ENCODE measurements around the gene MINDY1.

MINDY1 gene

GRCh38 chr1:151013518-151013917 lies 6.8 kb upstream of the MINDY1 start:
- H3K27ac ChIP-seq (ENCODE audit: poor library complexity, severe bottlenecking) = no peak overlapping the region
- DNase-seq (ENCODE audit: low spot score) (no peak), ATAC-seq (ENCODE audit: low read depth) (no peak)
- no peak overlapping the region for H3K4me3 ChIP-seq (ENCODE audit: severe bottlenecking)
- peaks cover 8% of the 10 kb centered on the region for H3K36me3 ChIP-seq (ENCODE audit: low read depth)
- H3K4me1 ChIP-seq (ENCODE audit: insufficient read depth, poor library complexity, severe bottlenecking) = no peaks in the 10 kb centered on the region
- H3K9me3 ChIP-seq (ENCODE audit: severe bottlenecking) = no peaks in the 10 kb centered on the region
- TF ChIP-seq, protein P1, sequence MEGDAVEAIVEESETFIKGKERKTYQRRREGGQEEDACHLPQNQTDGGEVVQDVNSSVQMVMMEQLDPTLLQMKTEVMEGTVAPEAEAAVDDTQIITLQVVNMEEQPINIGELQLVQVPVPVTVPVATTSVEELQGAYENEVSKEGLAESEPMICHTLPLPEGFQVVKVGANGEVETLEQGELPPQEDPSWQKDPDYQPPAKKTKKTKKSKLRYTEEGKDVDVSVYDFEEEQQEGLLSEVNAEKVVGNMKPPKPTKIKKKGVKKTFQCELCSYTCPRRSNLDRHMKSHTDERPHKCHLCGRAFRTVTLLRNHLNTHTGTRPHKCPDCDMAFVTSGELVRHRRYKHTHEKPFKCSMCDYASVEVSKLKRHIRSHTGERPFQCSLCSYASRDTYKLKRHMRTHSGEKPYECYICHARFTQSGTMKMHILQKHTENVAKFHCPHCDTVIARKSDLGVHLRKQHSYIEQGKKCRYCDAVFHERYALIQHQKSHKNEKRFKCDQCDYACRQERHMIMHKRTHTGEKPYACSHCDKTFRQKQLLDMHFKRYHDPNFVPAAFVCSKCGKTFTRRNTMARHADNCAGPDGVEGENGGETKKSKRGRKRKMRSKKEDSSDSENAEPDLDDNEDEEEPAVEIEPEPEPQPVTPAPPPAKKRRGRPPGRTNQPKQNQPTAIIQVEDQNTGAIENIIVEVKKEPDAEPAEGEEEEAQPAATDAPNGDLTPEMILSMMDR (IDR thresholded peaks at IDR 0.05; ENCODE audit: poor library complexity, severe bottlenecking) = no peak
- H3K27me3 ChIP-seq (ENCODE audit: insufficient read depth, poor library complexity, severe bottlenecking) = no peaks in the 10 kb centered on the region

DNA sequence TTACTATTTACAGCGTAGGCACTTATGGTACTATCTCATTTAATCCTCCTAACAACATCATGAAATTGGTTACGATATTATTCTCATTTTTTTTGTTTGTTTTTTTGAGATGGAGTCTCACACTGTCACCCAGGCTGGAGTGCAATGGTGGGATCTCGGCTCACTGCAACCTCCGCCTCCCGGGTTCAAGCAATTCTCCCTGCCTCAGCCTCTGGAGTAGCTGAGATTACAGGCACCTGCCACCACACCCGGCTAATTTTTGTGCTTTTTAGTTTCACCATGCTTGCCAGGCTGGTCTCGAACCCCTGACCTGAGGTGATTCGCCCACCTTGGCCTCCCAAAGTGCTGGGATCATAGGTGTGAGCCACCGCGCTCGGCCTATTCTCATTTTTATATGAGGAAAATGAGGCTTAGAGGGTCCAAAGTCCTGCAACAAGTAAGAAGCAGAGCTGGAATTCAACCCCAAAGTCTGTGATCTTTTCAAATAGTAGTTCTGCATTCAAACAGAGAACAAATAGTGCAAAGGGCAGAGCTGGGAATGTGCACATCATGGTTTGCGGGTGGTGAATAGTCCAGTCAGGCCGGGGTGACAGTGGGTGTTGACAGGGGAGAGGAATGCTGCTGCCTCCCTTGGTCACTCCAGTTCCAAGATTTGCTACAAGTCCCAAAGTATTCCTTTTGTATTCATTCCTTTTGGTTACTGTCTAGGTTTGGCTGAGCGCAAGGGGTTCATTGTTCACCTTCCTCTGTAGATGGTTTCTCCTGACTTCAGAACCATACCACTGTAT lies 6.2 kb upstream of the MINDY1 start:
- H3K27me3 ChIP-seq (ENCODE audit: insufficient read depth, poor library complexity, severe bottlenecking) = no peaks in the 10 kb centered on the region
- no peak overlapping the region for H3K4me3 ChIP-seq (ENCODE audit: severe bottlenecking)
- ATAC-seq (ENCODE audit: low read depth) = no peak
- no peak overlapping the region for H3K27ac ChIP-seq (ENCODE audit: poor library complexity, severe bottlenecking)
- H3K4me1 ChIP-seq (ENCODE audit: insufficient read depth, poor library complexity, severe bottlenecking) = peaks cover under 1% of the 10 kb centered on the region
- DNase-seq (ENCODE audit: low spot score) = no peak
- peaks cover 2% of the 10 kb centered on the region for H3K36me3 ChIP-seq (ENCODE audit: low read depth)
- TF ChIP-seq, protein P1 (IDR thresholded peaks at IDR 0.05; ENCODE audit: poor library complexity, severe bottlenecking) = no peak
- H3K9me3 ChIP-seq (ENCODE audit: severe bottlenecking) = no peaks in the 10 kb centered on the region

DNA sequence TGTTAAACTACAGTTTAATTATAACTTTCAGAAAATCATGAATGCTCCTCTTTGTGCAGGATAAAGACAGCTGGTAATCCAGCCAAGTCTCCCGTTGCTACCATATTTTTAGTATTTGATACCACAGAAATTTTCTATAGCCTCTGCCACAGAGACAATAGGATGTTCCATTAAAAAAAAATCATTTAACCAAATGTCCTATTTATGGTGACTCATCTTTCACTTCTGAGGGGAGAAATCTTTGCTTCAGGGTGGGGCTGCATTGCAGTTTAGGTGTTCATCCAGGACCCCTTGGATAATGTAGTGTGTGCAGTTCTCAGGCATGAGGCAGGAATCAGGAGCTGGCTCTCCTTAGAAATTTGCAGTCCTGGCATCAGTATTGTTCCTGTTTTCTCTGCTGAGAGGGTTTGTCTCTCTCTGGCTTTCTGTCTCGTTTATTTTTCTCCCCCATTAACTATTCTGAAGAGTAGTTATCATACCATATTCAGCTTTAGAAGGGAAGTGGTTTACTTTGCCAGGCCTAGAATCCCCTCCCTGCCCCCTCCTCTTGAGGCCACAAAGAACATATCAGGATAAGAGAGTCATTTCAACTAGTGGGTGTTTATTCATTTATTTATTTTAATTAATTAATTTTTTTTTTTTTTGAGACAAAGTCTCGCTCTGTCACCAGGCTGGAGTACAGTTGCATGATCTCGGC lies 4.6 kb upstream of the MINDY1 start:
- DNase-seq (ENCODE audit: low spot score) = no peak
- no peak for ATAC-seq (ENCODE audit: low read depth)
- no peak overlapping the region for H3K27ac ChIP-seq (ENCODE audit: poor library complexity, severe bottlenecking)

DNA sequence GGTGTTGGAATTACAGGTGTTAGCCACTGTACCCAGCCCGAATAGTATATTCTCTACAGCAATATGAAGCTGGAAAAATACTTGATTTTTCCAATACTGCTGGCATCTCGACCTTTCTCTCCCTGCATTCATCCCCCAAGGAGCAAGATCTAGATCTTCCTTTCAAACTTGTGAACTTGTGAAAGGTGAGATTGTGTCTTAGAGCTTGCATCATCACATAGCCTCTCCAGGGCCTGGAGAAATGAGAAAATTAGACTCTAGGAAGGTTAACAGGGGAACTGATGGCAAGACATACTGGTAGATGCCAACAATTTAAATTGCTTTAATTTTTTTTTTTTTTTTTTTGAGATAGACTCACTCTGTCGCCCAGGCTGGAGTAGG lies 3.6 kb upstream of the MINDY1 start:
- H3K36me3 ChIP-seq (ENCODE audit: low read depth) = no peaks in the 10 kb centered on the region; the same call in 1 of the 2 replicates
- H3K27ac ChIP-seq (ENCODE audit: poor library complexity, severe bottlenecking) = no peak overlapping the region
- peaks cover 7% of the 10 kb centered on the region for H3K4me1 ChIP-seq (ENCODE audit: insufficient read depth, poor library complexity, severe bottlenecking)
- no peaks in the 10 kb centered on the region for H3K9me3 ChIP-seq (ENCODE audit: severe bottlenecking)
- TF ChIP-seq, protein P1 (IDR thresholded peaks at IDR 0.05; ENCODE audit: poor library complexity, severe bottlenecking) = no peak
- DNase-seq (ENCODE audit: low spot score) (no peak), ATAC-seq (ENCODE audit: low read depth) (no peak)
- no peaks in the 10 kb centered on the region for H3K27me3 ChIP-seq (ENCODE audit: insufficient read depth, poor library complexity, severe bottlenecking)
- no peak overlapping the region for H3K4me3 ChIP-seq (ENCODE audit: severe bottlenecking)

More for the DNA sequence above, 4.6 kb upstream of the MINDY1 start:
- no peaks in the 10 kb centered on the region for H3K27me3 ChIP-seq (ENCODE audit: insufficient read depth, poor library complexity, severe bottlenecking)
- no peak overlapping the region for H3K4me3 ChIP-seq (ENCODE audit: severe bottlenecking)
- peaks cover 7% of the 10 kb centered on the region for H3K4me1 ChIP-seq (ENCODE audit: insufficient read depth, poor library complexity, severe bottlenecking)
- TF ChIP-seq, protein P1 (IDR thresholded peaks at IDR 0.05; ENCODE audit: poor library complexity, severe bottlenecking) = no peak
- no peaks in the 10 kb centered on the region for H3K9me3 ChIP-seq (ENCODE audit: severe bottlenecking)
- H3K36me3 ChIP-seq (ENCODE audit: low read depth) = no peaks in the 10 kb centered on the region; the same call in 1 of the 2 replicates
